Aorta (tissue), 5 donors: ENCODE results near the gene KCNQ1. TPM values are rescaled to one million over a fixed set of nuclear protein-coding genes. Genes with fewer than 3 reads are reported as not detected.

Experiments
- ATAC-seq: fragments of 200-7000 bp; cut with Tn5 transposase; one replicate; pipeline ENCODE4 v1.9.1; 2022; ENCODE audit warnings: moderate library complexity; ENCODE audit not compliant: low FRiP score
- DNase-seq, 2 donors: peaks; one replicate each; pipeline ENCODE4 v3.0.0-alpha.2; 2020
- H3K27ac ChIP-seq, 2 donors: one replicate each; pipeline ENCODE4 v1.5.1; 2013; ENCODE audit warnings: low read length in 2 of 2, mild to moderate bottlenecking in 2 of 2, moderate library complexity in 2 of 2, control low read depth in 1 of 2, inconsistent platforms in 1 of 2, low read depth in 1 of 2
- H3K27me3 ChIP-seq, 2 donors: one replicate each; pipeline ENCODE4 v1.6.1; 2013; ENCODE audit warnings: control low read depth in 1 of 2, low read length in 1 of 2, mild to moderate bottlenecking in 1 of 2, moderate library complexity in 1 of 2; ENCODE audit not compliant: insufficient read depth in 2 of 2, control insufficient read depth in 1 of 2
- H3K36me3 ChIP-seq, 2 donors: one replicate each; pipeline ENCODE4 v1.6.1; 2013; ENCODE audit warnings: control low read depth in 1 of 2, low read length in 1 of 2, mild to moderate bottlenecking in 1 of 2; ENCODE audit not compliant: insufficient read depth in 2 of 2, control insufficient read depth in 1 of 2
- H3K4me1 ChIP-seq, 2 donors: one replicate each; pipeline ENCODE4 v1.6.1; 2013; ENCODE audit warnings: low read length in 2 of 2, control low read depth in 1 of 2, mild to moderate bottlenecking in 1 of 2, moderate library complexity in 1 of 2; ENCODE audit not compliant: insufficient read depth in 2 of 2, control insufficient read depth in 1 of 2
- H3K4me3 ChIP-seq, 2 donors: one replicate each; pipeline ENCODE4 v1.5.1; 2013; ENCODE audit warnings: low read length in 2 of 2, control low read depth in 1 of 2, mild to moderate bottlenecking in 1 of 2
- H3K9me3 ChIP-seq: one replicate; pipeline ENCODE4 v1.6.1; 2013; ENCODE audit warnings: mild to moderate bottlenecking, low read length; ENCODE audit not compliant: control insufficient read depth
- WGBS, 2 donors: extraction: QIAGEN DNeasy Blood & Tissue Kit; methylation state at CpG; one replicate each; pipeline ENCODE4 v1.1.7; 2013; 5-methylcytosine and 5-hydroxymethylcytosine counted together
- intact Hi-C, 2 donors: fragments of 100-400 bp; cut with DNase I; formaldehyde crosslinking; loops; one replicate each; pipeline versions ENCODE4 v1.14.2 to v1.15.0; 2022
- polyA plus RNA-seq, 2 donors: library from polyadenylated mRNA; stranded (reverse); fragments of 200-250 nt; gene quantifications; one replicate each; pipeline ENCODE4 v1.2.3, GENCODE V29; 2013
- total RNA-seq, 2 donors: library from RNA; stranded (reverse); fragmentation: NEBNext Ultra II Directional; extraction: Animal tissue kit (Norgen Biotek cat#: 25700); gene quantifications; one replicate each; pipeline ENCODE4 v1.2.1, GENCODE V29; 2021
- donor health status: healthy with polysubstance abuse.
- donor health status: Bipolar disorder and iron deficiency.
- donor health status: DM: no; HTN: no; CAD: no.
- donor health status: DM: no; HTN: no; CAD: no.
- donor health status: DM: yes; HTN: yes; CAD: no.

Gene KCNQ1
- total and polyA plus RNA-seq, 4 donors: 0.67 to 11.5 (median 5.8) TPM

GRCh38 chr11:2888266-2888968, 443.6 kb downstream of the KCNQ1 start:
- H3K9me3 ChIP-seq: no peaks in the 10 kb centered on the region
- no peaks in the 10 kb centered on the region for H3K4me1 ChIP-seq
- WGBS, 2 donors: 25 to 30% methylated on average over 25 of the region's 25 CpGs
- no peaks in the 10 kb centered on the region for H3K27me3 ChIP-seq
- intact Hi-C loops: loop anchor here in 1 of 2 donors (1.0 to 5.0 kb wide), 3 partner anchors 186 to 581 kb away; no protein-coding TSS in a partner anchor
- DNase-seq: peak; percentile 95 to 98
- no peak overlapping the region for H3K27ac ChIP-seq
- H3K36me3 ChIP-seq: no peaks in the 10 kb centered on the region
- H3K4me3 ChIP-seq: no peak overlapping the region
- peak; percentile 73 for ATAC-seq

- DNase-seq (no peak), ATAC-seq (no peak)
- H3K27me3 ChIP-seq: no peaks in the 10 kb centered on the region
- no peaks in the 10 kb centered on the region for H3K9me3 ChIP-seq
- intact Hi-C loops: loop anchor here (1.0 to 5.0 kb wide), 3 partner anchors 187 to 582 kb away; no protein-coding TSS in a partner anchor
- 81 to 87% methylated on average over 16 of the region's 16 CpGs for WGBS, 2 donors
- H3K4me3 ChIP-seq: no peak overlapping the region
- H3K4me1 ChIP-seq: no peaks in the 10 kb centered on the region
- H3K36me3 ChIP-seq: no peaks in the 10 kb centered on the region
- H3K27ac ChIP-seq: no peak overlapping the region
Measured at GRCh38 chr11:2889362-2890273, 444.8 kb downstream of the KCNQ1 start.

- H3K27ac ChIP-seq: no peak overlapping the region
- no peaks in the 10 kb centered on the region for H3K4me1 ChIP-seq
- intact Hi-C loops: no loop called here
- DNase-seq (no peak), ATAC-seq (no peak)
- WGBS, 2 donors: 54% methylated on average over 27 to 28 of the region's 28 CpGs
- H3K9me3 ChIP-seq: no peaks in the 10 kb centered on the region
- H3K36me3 ChIP-seq: no peaks in the 10 kb centered on the region
- H3K27me3 ChIP-seq: no peaks in the 10 kb centered on the region
- no peak overlapping the region for H3K4me3 ChIP-seq
Measured at GRCh38 chr11:2890466-2891294, 445.9 kb downstream of the KCNQ1 start.

GRCh38 chr11:2891326-2892214, 446.8 kb downstream of the KCNQ1 start:
- Histone ChIP-seq H3K27ac (no peak overlapping the region), H3K4me1 (no peaks in the 10 kb centered on the region), H3K27me3 (no peaks in the 10 kb centered on the region), H3K9me3 (no peaks in the 10 kb centered on the region), H3K36me3 (no peaks in the 10 kb centered on the region), H3K4me3 (no peak overlapping the region)
- intact Hi-C loops: no loop called here
- 41 to 46% methylated on average over 15 to 17 of the region's 17 CpGs for WGBS, 2 donors
- no peak for ATAC-seq
- DNase-seq: peak in 1 of 2 donors; percentile 75

GRCh38 chr11:2892215-2892966, 447.6 kb downstream of the KCNQ1 start:
- 5 to 6% methylated on average over 33 to 34 of the region's 34 CpGs for WGBS, 2 donors
- Histone ChIP-seq H3K9me3 (no peaks in the 10 kb centered on the region), H3K4me3 (no peak overlapping the region), H3K27me3 (no peaks in the 10 kb centered on the region), H3K4me1 (no peaks in the 10 kb centered on the region), H3K27ac (no peak overlapping the region), H3K36me3 (no peaks in the 10 kb centered on the region)
- peak; percentile 70 for ATAC-seq
- DNase-seq: peak in 1 of 2 donors; percentile 78
- intact Hi-C loops: no loop called here

GRCh38 chr11:2892967-2893528, 448.2 kb downstream of the KCNQ1 start:
- Histone ChIP-seq H3K4me3 (no peak overlapping the region), H3K36me3 (no peaks in the 10 kb centered on the region), H3K27ac (no peak overlapping the region), H3K27me3 (no peaks in the 10 kb centered on the region), H3K4me1 (no peaks in the 10 kb centered on the region), H3K9me3 (no peaks in the 10 kb centered on the region)
- 58 to 60% methylated on average over 4 of the region's 4 CpGs for WGBS, 2 donors
- intact Hi-C loops: no loop called here
- DNase-seq (peak in 1 of 2 donors; percentile 71), ATAC-seq (no peak)

- H3K4me1 ChIP-seq: no peaks in the 10 kb centered on the region
- 83 to 94% methylated on average over 4 of the region's 4 CpGs for WGBS, 2 donors
Measured at GRCh38 chr11:2893935-2894334, 449.1 kb downstream of the KCNQ1 start.

More at GRCh38 chr11:2893935-2894334, 449.1 kb downstream of the KCNQ1 start:
- Histone ChIP-seq H3K27ac (no peak overlapping the region), H3K9me3 (no peaks in the 10 kb centered on the region), H3K27me3 (no peaks in the 10 kb centered on the region), H3K36me3 (no peaks in the 10 kb centered on the region), H3K4me3 (no peak overlapping the region)
- ATAC-seq (no peak), DNase-seq (no peak)
- intact Hi-C loops: no loop called here
